Fibroblast of skin of left quadriceps (primary cell): ENCODE measurements around the gene GRIFIN.

Experiments used
- DNase-seq, 2 experiments: peaks; one replicate each; pipeline ENCODE4 v3.0.0-alpha.2; 2013; ENCODE audit warnings: low read depth in 2 of 2

GRIFIN gene

DNA sequence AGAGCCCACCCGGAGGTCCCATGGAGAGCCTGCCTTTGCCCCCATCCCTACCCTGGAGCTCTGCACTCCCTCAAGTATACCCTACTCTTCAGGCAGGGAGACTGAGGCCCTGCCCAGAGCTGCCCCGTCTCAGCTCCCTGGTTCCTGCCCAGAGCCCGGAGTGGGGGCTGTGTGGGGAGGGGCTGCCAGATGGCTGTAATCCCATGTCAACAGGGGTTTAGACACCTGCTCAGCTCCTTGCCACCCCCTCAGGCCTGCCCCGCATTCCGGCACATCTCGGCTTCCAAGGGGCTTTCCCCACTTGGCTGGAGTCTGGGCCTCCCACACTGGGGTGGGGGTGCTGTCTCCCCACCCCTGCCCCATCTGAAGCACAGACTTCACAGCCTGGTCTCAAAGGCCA is 22.5 kb upstream of the GRIFIN start:
- DNase-seq, result no peak

DNA sequence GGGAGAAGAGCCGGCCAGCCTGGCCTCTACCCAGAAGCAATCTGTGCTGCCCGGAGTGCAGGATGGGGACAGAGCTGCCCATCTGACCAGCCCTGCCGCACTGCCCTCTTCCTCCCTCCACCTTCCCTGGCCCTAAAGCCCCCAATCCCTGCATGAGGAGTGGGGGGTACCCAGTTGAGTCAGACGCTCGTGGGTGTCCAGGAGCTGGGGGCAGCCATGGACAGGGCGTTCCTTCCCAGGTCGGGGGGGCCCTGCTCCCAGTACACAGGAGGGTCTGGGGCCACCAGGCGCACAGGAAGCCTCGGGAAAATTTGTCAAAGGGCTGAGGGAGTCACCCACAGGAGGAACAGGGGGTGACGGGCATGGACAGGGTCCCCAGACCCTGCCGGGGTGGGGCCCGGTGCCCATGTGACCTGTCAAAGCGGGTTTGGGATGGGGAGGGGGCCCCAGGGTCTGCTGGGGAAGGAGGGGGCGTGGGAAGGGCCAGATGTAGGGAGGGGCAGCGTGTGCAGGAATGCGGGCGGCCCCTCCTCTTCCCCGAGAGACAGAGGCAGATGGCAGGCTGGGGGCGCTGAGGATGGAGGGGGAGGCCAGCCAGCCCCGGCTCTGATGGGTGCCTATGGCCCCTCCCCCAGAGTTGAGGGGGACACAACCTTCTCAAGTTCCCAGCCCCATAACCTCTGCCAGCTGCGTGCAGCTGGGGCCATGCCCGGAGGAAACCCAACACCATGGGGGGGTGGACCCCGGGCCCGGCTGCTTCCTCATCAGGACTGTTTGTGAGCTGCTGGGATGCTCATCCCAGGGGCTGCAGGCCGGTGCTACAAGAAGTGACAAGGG is 21.5 kb upstream of the GRIFIN start:
- no peak for DNase-seq

DNA sequence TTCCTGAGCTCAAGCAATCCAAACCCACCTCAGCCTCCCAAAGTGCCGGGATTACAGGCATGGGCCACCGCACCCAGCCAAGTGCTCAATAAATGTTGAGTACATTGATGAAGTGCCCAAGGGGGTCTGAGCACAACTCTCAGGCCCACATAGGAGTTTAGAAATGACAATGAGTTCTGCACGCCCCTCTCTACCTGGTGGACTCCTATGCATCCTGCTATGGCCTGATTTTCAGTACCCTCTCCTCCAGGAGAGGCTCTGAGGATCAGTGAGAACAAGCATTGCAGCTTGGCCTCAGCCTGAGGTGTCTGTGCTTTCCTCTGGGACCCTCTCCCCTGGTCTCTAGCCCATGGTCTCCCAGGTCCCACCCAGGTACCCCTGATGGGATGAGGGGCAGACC is 20.9 kb upstream of the GRIFIN start:
- DNase-seq, result no peak

DNA sequence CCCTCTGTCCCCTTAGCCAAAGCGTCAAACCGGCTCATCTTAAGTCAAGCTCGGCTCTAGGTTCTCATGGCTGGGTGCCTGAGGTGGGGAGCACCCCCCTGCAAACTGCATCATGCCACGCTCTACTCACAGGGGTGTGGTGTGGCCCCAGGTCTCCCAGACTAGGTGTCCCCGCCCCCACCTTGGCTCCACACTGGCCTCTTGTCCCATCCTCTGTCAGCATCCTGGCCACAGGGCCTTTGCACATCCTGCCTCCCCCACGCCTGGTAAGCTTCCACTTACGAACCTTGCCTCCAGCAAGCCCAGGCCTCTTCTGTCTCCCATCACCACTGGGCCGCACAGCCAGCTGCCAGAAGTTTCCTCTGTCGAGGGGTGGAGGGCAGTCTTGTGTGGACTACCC is 20.2 kb upstream of the GRIFIN start:
- no peak for DNase-seq

DNA sequence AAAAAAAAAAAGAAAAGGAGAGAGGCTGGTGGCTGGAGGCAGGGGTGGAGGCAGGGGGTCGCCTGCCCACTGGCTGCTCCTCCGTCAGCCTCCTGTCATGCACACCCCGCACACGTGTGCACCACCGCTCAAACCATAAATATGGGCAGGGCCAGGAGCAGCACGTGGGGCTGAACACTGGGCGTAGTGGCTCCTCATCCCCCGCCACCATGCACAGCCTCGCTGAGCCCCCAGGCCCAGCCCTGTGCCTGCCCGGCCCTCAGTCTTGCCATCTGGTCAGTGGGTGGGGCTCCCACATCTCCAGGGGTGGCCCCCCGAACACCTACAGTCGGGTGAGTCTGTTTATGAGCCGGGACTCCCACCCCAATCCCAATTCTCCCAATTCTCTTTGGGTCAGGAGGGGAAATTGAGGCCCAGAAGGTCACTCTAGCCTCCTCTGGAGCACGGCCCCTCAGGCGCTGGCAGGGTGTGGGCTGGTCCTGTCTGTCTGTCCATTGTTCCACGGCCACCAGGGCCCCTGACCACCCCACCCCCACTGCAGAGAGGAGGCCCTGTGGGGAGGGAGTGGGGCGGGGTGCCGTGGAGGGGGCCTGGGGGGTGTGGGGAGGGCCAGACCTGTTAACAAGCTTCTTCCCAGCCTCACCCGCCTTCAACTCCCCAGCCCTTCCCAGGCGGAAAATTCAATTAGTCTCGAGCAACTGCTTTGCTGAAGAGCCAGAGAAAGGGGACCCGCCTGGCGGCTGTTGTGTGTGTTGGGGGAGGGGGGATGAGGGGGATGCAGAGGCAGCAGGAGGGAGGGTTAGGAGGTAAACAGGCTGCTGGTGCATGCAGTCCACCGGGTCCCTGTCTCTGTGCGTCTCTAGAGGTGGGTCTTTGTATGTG is 19.5 kb upstream of the GRIFIN start:
- DNase-seq, result no peak

DNA sequence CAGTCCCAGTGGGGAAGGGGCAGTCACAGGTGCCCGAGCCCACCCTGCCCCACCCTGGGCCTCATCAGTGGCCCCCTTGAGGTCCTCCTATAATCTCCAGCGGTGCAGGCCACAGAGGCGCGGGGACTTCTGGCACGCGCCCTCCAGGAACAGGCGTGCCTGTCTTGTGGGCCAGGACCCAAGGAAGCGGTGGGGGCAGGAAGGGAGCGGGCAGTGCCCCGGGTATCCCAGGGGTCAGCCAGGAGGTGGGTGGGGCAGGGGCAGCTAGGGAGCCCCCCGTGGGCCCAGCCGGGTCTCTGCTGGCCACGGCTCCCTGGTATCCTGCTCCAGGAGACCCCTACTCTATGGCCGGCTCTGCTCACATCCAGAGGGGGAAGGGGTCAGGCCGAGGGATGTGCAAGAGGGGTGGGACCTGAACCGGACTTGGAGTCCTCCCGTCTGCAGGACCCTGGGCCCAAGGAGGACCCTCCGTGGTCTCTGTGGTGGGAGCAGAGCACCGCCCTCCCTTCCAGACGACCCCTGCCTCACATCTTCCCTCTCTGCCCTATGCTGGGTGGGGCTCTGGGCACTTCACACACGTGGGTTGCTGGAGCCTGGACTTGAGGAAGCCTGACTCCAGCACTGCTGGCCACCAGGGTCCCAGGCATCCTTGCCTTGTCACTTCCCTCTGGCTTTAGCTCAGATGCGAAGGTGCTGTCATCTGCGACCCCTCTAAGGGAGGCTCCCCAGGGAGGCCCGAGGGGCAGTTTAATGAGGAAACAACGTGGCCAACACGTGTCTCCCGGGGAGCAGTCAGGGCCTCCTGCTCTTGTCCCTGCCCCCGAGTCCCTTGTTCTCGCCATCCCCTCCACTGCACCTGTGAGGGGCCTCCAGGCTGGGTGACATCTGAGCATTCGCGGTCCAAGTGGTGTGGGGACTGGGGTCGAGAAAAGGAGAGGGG is 18.3 kb upstream of the GRIFIN start:
- no peak for DNase-seq

DNA sequence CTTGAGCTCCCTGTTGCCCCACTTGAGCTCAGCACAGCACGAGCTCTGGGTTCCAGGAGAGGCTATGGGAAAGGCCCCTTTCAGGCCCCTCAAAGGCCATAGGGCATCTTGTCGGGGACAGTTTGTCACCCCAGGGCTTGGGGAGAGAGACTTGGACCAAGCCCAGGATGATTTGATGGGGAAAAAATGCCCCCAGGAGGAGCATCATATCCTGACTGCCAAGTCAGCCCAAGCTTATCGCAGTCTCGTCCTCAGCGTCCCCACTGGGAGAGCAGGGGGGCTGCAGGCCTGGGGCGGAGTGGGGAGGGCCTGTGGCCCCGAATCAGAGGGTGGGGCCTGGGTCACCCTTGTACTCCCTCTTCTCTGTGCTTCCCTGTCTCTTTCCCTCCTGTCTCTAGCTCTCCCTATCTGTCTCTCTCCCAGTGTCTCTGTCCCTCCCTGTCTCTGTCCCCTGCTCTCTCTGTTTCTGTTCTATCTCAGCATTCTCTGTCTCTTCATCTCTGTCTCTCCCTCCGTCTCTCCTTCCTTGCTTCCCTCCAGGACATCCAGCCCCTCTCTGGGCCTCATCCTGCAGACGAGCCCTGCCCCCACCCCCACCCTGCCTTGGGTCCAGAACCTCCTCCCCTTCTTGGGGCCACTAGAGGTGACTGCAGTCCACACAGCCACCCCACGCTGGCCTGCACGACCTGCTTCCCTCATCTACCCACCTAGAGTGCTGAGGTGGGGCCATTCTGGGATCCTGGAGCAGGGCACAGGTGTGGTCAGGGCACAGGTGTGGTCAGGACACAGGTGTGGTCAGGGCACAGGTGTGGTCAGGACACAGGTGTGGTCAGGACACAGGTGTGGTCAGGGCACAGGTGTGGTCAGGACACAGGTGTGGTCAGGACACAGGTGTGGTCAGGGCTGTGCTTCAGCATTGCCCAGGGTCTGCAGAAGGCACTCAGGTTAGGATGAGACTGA is 17.3 kb upstream of the GRIFIN start:
- no peak for DNase-seq

DNA sequence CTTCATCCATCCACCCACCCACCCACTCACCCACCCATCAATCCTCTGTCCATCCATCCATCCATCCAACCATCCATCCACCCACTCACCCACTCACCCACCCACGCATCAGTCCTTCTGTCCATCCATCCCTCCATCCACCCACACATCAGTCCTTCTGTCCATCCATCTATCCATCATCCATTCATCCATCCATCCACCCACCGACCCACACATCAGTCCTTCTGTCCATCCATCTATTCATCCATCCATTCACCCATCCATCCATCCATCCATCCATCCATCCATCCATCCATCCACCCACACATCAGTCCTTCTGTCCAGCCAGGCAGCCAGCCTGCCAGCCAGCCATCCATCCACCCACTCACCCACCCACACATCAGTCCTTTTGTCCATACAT is 15.8 kb upstream of the GRIFIN start:
- no peak for DNase-seq

DNA sequence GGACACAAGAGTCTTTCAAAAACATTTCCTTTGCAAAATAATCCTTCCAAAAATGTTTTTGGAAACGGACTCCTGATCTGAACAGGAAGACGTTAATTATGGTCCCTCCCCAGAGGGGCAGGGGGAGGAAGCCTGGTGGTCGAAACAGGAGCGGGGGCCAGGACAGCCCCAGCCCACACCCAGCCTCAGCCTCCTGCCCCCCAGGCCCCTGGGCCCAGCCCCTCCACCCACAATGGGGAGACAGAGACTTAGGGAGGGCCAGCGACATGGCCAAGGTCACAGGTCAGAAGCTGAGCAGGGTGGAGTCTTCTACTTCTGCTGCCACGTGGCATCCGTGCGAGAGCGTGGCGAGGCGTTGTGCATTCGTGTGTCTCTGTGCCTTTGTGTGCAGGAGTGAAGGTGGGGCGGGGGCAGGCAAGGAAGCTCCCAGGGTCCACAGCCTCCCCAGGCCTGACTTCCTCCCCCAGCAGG is 14.0 kb upstream of the GRIFIN start:
- DNase-seq, result no peak

DNA sequence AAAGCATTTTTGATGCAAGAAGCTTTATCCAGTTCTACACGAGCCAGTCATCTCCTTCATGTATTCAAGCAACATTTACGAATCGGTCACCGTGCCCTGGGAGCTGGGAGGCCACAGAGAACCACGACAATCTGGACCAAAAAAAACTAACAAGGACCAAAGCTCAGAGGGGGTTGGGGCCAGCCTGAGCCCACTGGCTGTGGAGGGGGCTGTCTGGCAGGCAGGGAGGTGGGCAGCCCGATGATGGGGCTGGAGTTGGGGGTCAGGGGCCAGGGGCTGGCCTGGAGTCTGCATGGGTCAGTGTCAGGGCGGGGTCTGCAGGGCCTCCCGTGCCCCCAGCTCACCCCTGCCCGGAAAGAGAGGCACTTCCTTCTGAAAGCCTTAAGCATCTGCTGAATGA is 12.5 kb upstream of the GRIFIN start:
- DNase-seq, result no peak

DNA sequence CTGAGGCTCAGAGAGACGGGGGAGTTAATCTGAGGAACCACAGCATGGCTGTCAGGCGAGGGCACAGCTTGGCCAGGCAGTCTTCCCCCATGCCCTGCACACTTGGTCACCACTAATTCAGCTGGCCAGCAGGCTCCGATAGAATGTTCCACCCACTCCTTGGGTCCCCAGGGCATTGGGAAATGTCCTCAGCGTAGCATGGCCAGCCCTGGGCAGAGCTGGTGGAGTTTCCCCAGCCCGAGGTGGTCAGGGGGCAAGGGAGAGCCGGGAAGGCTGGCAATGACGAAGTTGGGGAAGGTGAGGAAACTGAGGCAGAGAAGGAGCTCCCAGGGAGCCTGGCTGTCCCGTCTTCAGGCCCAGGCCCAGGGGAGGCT is 12.1 kb upstream of the GRIFIN start:
- DNase-seq, result no peak

DNA sequence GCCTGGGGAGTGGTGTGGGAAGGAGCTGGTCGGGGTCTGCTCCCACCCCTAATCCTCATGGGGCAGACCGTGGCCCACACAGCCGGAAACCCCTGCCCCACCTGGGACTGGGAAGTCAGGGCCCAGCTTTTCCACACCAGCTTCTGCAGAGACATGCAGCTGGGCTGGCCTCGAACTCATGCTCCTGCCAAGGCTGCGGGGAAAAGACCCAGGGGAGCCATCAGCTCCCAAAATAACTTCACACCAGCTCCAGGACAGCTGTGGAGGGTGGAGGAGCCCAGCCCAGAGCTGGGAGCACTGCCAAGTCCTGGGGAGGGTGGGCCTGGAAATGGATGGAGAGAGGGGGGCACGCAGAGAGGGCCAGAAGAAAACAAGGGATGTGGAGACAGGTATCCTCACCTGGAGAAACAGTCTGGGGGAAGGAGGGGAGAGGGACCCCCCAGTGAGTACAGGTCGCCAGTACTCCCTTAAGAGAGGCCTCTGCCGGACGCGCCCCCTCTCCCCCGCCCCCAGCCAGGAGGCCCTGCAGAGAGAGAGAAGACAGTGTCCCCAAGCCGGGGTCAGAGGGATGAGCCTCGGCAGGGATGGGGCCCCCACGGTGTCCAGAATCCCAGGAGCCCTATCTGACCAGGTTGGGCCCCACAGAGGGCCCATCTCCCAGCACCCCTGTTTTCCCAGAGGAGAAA is 11.5 kb upstream of the GRIFIN start:
- DNase-seq, result peak; percentile 26 to 27

DNA sequence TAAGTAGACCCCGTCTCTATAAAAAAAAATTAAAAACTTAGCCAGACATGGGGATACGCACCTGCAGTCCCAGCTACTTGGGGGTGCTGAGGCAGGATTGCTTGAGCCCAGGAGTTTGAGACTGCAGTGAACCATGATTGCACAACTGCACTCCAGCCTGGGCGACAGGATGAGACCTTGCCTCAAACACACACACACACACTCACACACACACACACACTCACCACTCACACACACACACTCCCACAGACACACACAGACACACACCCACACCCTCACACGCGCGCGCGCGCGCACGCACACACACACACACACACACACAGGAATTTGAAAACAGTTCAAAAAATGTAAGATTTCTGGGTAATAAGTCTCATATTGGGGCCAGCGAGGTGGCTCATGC is 8.7 kb upstream of the GRIFIN start:
- no peak for DNase-seq

DNA sequence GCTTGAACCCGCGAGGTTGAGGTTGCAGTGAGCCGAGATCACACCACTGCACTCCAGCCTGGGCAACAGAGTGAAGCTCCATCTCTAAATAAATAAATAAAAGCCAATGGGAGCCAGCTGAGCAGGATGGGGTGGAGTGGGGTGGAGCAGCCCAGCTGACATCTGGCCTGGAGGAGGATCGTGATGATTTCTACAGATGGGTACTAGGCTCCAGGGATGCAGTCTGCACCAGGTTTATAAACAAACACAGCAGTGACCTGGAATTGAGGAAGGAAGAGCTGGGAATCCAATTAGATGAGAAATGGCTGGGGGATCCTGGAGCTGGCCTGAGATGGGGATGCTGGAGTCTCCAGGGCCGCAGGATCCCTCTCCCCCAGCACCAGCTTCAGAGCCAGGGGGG is 7.3 kb upstream of the GRIFIN start:
- DNase-seq, result no peak

DNA sequence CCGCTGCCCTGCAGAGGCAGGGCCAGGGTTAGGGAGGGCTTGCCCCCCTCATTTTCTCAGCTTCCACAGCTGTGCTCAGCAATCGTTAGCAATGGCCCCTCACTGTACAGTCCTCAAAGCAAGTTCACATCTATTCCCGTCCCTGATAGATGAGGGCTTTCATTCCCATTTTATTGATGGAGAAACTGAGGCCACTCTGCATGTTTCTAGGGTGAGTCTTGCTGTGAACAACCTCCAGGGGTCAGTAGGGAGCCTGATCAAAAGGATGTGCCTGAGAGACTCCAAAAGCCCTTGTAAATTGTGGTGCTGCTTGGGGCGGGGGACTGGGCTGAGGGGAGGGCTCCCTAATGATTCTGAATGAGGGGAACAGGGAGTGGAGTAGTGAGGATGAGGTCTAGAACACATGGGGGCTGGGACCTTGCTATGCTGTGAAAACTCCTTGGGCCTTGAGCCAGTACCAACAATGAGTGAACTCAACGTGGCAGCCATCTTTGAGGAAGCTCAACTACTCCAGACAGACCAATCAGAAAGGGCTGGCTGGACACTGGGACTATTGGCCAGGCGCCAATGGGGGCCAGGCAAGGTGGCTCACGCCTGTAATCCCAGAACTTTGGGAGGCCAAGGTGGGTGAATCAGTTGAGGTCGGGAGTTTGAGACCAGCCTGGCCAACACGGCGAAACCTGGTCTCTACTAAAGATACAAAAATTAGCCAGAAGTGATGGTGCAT is 6.7 kb upstream of the GRIFIN start:
- no peak for DNase-seq

DNA sequence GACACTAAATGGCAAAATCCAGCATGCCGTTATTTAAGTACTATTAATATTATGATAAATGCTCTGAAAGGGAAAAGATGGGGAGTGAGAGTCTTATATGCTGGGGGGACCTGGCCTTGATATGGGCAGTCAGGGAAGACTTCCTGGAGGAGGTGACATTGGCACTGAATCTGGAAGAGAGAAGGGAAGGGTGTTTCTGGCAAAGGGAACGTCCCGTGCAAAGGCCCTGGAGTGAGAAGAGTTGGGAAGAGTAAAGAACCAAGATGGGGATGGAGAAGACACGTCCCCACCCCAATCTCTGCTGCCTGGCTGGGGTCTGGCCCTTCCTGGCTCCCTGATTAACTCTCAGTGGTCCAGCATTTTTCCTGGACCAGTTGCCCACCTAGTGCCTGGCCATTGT is 5.0 kb upstream of the GRIFIN start:
- no peak for DNase-seq

DNA sequence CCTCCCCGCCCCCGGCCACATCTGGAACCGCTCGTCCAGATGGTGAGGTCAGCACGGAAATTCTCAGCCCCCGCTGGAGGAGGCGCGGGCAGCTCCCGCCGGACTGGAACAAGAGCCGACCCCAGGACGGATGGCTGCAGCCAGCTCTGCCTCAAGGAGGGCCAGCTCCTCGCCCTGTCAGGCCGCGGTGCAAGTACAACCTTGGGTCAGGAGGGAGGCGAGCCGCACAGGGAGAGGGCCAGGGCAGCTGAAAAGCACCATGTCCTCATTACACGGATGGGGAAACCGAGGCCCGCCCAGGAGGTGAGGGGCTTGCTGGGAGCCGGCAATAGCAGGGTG is 3.8 kb upstream of the GRIFIN start:
- no peak for DNase-seq

DNA sequence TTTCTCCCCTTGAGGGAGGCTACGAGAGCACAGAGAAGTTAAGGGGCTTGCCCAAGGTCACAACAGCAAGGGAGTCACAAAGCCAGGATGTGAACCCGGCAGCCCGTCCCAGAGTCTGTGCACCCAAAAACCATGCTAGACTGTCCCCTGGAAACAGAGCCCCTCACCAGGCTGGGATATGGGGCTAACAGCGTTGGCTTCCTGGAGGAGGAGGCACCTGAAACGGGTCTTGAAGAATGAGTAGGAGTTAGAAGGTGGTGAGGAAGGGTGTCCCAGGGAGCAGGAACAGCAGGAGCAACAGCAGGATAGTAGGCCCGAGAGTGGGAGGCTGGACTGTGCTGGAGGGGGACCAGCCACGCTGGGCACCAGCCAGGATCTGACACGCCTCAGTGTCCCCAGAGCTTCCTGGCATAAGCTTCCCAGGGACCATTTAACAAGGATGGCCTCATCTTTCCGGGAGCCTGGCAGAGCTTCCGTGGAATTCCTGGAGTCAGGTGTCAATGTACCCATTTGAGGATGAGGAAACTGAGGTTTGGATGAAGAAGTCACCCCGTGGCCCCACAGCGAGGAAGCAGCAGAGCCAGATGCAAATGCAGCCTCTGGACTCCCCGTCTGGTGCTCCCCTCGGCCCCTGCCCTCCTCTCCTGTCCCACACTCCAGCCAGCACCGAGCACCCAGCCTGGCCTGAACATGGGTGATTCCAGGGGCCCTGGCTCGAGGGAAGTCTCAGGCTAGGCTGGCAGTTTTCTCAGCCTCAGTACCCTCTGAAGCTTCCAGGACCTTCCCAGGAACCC is 3.3 kb upstream of the GRIFIN start:
- DNase-seq, result no peak

DNA sequence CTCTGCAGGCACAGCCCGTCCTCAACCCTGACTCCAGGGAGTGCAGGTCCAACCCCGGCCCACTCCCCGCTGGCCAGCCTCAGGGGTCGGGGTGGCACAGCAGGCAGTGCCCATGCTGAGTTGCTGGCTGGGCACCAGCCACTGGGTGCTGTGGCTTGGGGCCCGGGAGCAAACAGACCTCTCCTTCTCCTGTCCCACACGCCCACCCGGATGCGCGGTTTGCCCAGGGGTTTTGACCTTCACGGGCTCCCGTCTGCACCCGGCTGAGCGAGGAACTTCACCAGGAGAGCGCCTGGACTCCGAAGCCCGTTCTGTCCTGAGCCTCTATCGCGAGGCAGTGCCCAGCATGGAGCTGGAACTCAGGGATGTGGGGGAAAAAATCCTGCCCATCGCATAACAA is 2.6 kb upstream of the GRIFIN start:
- no peak for DNase-seq
